ENCODE results near the gene LGR6.

LGR6 gene

GRCh38 chr1:202200669-202201068 is 7.1 kb downstream of the LGR6 start:
- no peak for DNase-seq
- ATAC-seq, result no peak

GRCh38 chr1:202201266-202201665 is 7.7 kb downstream of the LGR6 start:
- DNase-seq (no peak), ATAC-seq (no peak)

GRCh38 chr1:202201971-202202370 is 8.4 kb downstream of the LGR6 start:
- DNase-seq, result no peak
- ATAC-seq, result no peak

- DNase-seq (no peak), ATAC-seq (no peak)
Measured at GRCh38 chr1:202202500-202203168, 9.0 kb downstream of the LGR6 start.

GRCh38 chr1:202203238-202204039 is 9.8 kb downstream of the LGR6 start:
- ATAC-seq (no peak), DNase-seq (no peak)

GRCh38 chr1:202204065-202204464 is 10.5 kb downstream of the LGR6 start:
- no peak for ATAC-seq

GRCh38 chr1:202205523-202206190 is 12.1 kb downstream of the LGR6 start:
- no peak for ATAC-seq
- DNase-seq, result no peak

More at GRCh38 chr1:202204065-202204464, 10.5 kb downstream of the LGR6 start:
- no peak for DNase-seq

- DNase-seq, result no peak
- no peak for ATAC-seq
Measured at GRCh38 chr1:202207292-202207691, 13.7 kb downstream of the LGR6 start.

GRCh38 chr1:202208351-202208857 is 14.8 kb downstream of the LGR6 start:
- DNase-seq (no peak), ATAC-seq (no peak)

GRCh38 chr1:202210385-202210784 is 16.8 kb downstream of the LGR6 start:
- DNase-seq (no peak), ATAC-seq (no peak)

- DNase-seq (no peak), ATAC-seq (no peak)
Measured at GRCh38 chr1:202210969-202211368, 17.4 kb downstream of the LGR6 start.

GRCh38 chr1:202212787-202213186 is 19.2 kb downstream of the LGR6 start:
- DNase-seq (no peak), ATAC-seq (no peak)

- ATAC-seq (no peak), DNase-seq (no peak)
Measured at GRCh38 chr1:202213361-202214088, 19.9 kb downstream of the LGR6 start.

- DNase-seq, result no peak
- ATAC-seq, result peak; percentile 20
Measured at GRCh38 chr1:202214089-202214843, 20.7 kb downstream of the LGR6 start.

GRCh38 chr1:202215472-202216130 is 22.0 kb downstream of the LGR6 start:
- no peak for DNase-seq
- no peak for ATAC-seq

GRCh38 chr1:202216691-202217090 is 23.1 kb downstream of the LGR6 start:
- no peak for ATAC-seq
- no peak for DNase-seq

GRCh38 chr1:202217516-202217915 is 23.9 kb downstream of the LGR6 start:
- DNase-seq (no peak), ATAC-seq (no peak)

GRCh38 chr1:202217951-202218350 is 24.4 kb downstream of the LGR6 start:
- DNase-seq, result no peak
- no peak for ATAC-seq

- no peak for ATAC-seq
- DNase-seq, result no peak
Measured at GRCh38 chr1:202220733-202221132, 27.1 kb downstream of the LGR6 start.

- ATAC-seq (peak; percentile 42), DNase-seq (no peak)
Measured at GRCh38 chr1:202221911-202222909, 28.6 kb downstream of the LGR6 start.
